K562 (cell line): ENCODE data around the gene CERS3. TPM values are rescaled to one million over a fixed set of nuclear protein-coding genes. Genes with fewer than 3 reads are reported as not detected.

Experiments used
- ATAC-seq: fragments of 200-7000 bp; cut with Tn5 transposase; 3 replicates; pipeline ENCODE4 v1.9.1; 2020; ENCODE audit warnings: moderate library complexity
- BruUV-seq: library from RNA; stranded (reverse); fragments of 400-500 nt; replicated peaks from 2 replicates; lab custom pipeline; 2021; lab: Mats Ljungman, UMichigan
- CTCF ChIA-PET: fragments of 300-600 bp; formaldehyde crosslinking; extraction: SDS; loops from one replicate; lab custom pipeline; 2021; ENCODE audit warnings: low intra/inter-chr PET ratio; lab: Yijun Ruan, JAX
- POLR2A ChIA-PET: fragments of 300-600, 350-650 bp; sonication (Branson Sonifier 250); formaldehyde crosslinking; extraction: SDS; loops from one replicate; lab custom pipeline; 2021; ENCODE audit warnings: antibody characterized with exemption, inconsistent platforms; lab: Yijun Ruan, JAX
- DNase-seq, 4 experiments: peaks; one replicate each; pipeline versions ENCODE4 v3.0.0 to v3.0.0-alpha.2; 2011 to 2018; ENCODE audit warnings: low spot score in 3 of 4, mixed read lengths in 3 of 4; ENCODE audit errors: extremely low read depth in 1 of 4
- FAIRE-seq: peaks from 2 replicates; lab custom pipeline; 2011; peaks lifted over from hg19 to GRCh38; lab: Jason Lieb, UNC
- H2AFZ ChIP-seq: 2 replicates; pipeline ENCODE4 v1.6.0; 2011; ENCODE audit warnings: low read depth, low read length, control low read depth, inconsistent platforms
- H3K27ac ChIP-seq: fragments of 200-600 bp; 3 replicates; pipeline ENCODE4 v1.8.0; 2011; ENCODE audit warnings: low read depth, mild to moderate bottlenecking, control low read depth, inconsistent platforms, low read length, moderate library complexity, mixed read lengths; ENCODE audit errors: extremely low read depth
- H3K27me3 ChIP-seq, 2 experiments: fragments of 300-600 bp in 1 of 2; 2 replicates in 1 of 2; 3 replicates in 1 of 2; pipeline versions ENCODE4 v1.6.0 to v1.8.0; 2011; ENCODE audit warnings: inconsistent platforms in 2 of 2, low read length in 2 of 2, mild to moderate bottlenecking in 1 of 2, mixed read lengths in 1 of 2, moderate library complexity in 1 of 2; ENCODE audit not compliant: control insufficient read depth in 2 of 2, insufficient read depth in 2 of 2
- H3K36me3 ChIP-seq: fragments of 300-600 bp; 3 replicates; pipeline ENCODE4 v1.8.0; 2011; ENCODE audit warnings: mild to moderate bottlenecking, low read length, inconsistent platforms; ENCODE audit not compliant: control insufficient read depth, insufficient read depth
- H3K4me1 ChIP-seq, 2 experiments: fragments of 200-600 bp in 1 of 2; replicated peaks in 1 of 2; 2 replicates in 1 of 2; 3 replicates in 1 of 2; pipeline versions ENCODE4 v1.5.1 to v1.8.0; 2011; ENCODE audit warnings: inconsistent platforms in 2 of 2, low read length in 2 of 2, mild to moderate bottlenecking in 1 of 2, mixed read lengths in 1 of 2, moderate library complexity in 1 of 2; ENCODE audit not compliant: control insufficient read depth in 2 of 2, insufficient read depth in 2 of 2
- H3K4me2 ChIP-seq: 2 replicates; pipeline ENCODE4 v1.6.1; 2011; ENCODE audit warnings: low read length, control low read depth, inconsistent platforms, mixed read lengths; ENCODE audit not compliant: insufficient read depth
- H3K4me3 ChIP-seq: fragments of 200-600 bp; sonication (generic), shearing (Covaris generic); 2 replicates; pipeline ENCODE4 v1.5.1; 2016; ENCODE audit warnings: control low read depth, inconsistent platforms
- H3K79me2 ChIP-seq: fragments of 200-600 bp; 3 replicates; pipeline ENCODE4 v1.8.0; 2011; ENCODE audit warnings: low read length, inconsistent platforms; ENCODE audit not compliant: control insufficient read depth, insufficient read depth
- H3K9ac ChIP-seq, 2 experiments: 2 replicates each; pipeline versions ENCODE4 v1.6.0 to v1.6.1; 2011; ENCODE audit warnings: low read depth in 2 of 2, low read length in 2 of 2, control low read depth in 1 of 2, inconsistent platforms in 1 of 2, mild to moderate bottlenecking in 1 of 2, mixed read lengths in 1 of 2; ENCODE audit not compliant: insufficient read depth in 1 of 2
- H3K9me1 ChIP-seq: one replicate; pipeline ENCODE4 v1.6.0; 2011; ENCODE audit warnings: inconsistent platforms, mild to moderate bottlenecking, low read length, moderate library complexity; ENCODE audit not compliant: control insufficient read depth, insufficient read depth
- H3K9me3 ChIP-seq: replicated peaks from 2 replicates; pipeline ENCODE4 v1.5.1; 2011; ENCODE audit warnings: low read depth, low read length, inconsistent platforms; ENCODE audit not compliant: control insufficient read depth, insufficient read depth
- H4K20me1 ChIP-seq: replicated peaks from 2 replicates; pipeline ENCODE4 v1.6.1; 2011; ENCODE audit warnings: low read length, inconsistent platforms, mixed read lengths; ENCODE audit not compliant: control insufficient read depth, insufficient read depth
- HMGN3 ChIP-seq: IDR thresholded peaks from 2 replicates; pipeline ENCODE4 v1.6.1; 2011; ENCODE audit warnings: borderline replicate concordance, low read depth, mild to moderate bottlenecking, mixed read lengths, low read length; ENCODE audit not compliant: insufficient read length; ENCODE audit errors: extremely low read depth
- IFI16 ChIP-seq: fragments of 250-450 bp; sonication (Bioruptor Pico); IDR thresholded peaks from 2 replicates; pipeline ENCODE4 v2.1.2; 2022; ENCODE audit warnings: mild to moderate bottlenecking, inconsistent platforms
- NCOA1 ChIP-seq: fragments of 450-650 bp; IDR thresholded peaks from 2 replicates; pipeline ENCODE4 v1.6.1; 2016; ENCODE audit warnings: low read depth
- RFX7 ChIP-seq: fragments of 250-450 bp; sonication (Bioruptor Pico); IDR thresholded peaks from 2 replicates; pipeline ENCODE4 v1.5.1; 2021; ENCODE audit warnings: mild to moderate bottlenecking
- SMAD4 ChIP-seq: fragments of 250-450 bp; sonication (Bioruptor Pico); conservative IDR thresholded peaks from 2 replicates; pipeline ENCODE4 v1.8.0; 2021; ENCODE audit warnings: inconsistent platforms, mild to moderate bottlenecking, moderate library complexity
- TCF15 ChIP-seq: fragments of 250-450 bp; sonication (Bioruptor Pico); IDR thresholded peaks from 2 replicates; pipeline ENCODE4 v1.8.0; 2022; ENCODE audit warnings: moderate library complexity, mild to moderate bottlenecking, inconsistent platforms
- THRB ChIP-seq: fragments of 450-650 bp; formaldehyde crosslinking; conservative IDR thresholded peaks from 2 replicates; pipeline ENCODE4 v1.4.0; 2022; ENCODE audit warnings: mild to moderate bottlenecking, missing genetic modification characterization
- U2AF1 ChIP-seq: fragments of 200-400 bp; formaldehyde crosslinking; optimal IDR thresholded peaks from 2 replicates; pipeline ENCODE3; 2017; ENCODE audit warnings: mild to moderate bottlenecking, low read depth, low read length, moderate library complexity
- ZFP91 ChIP-seq: sonication (generic); formaldehyde crosslinking; IDR thresholded peaks from 2 replicates; pipeline ENCODE4 v1.8.0; 2022; ENCODE audit warnings: mild to moderate bottlenecking, missing genetic modification reagents
- ZNF384 ChIP-seq: IDR thresholded peaks from 2 replicates; pipeline ENCODE4 v1.6.1; 2012; ENCODE audit warnings: low read depth, low read length, improper control_type of control experiment
- whole genome bisulfite sequencing: fragments of 100-300 bp; shearing (Covaris generic); methylation state at CpG from one replicate; pipeline ENCODE4 v1.1.6; 2016; ENCODE audit warnings: low coverage, mixed read lengths; ENCODE audit not compliant: insufficient coverage; ENCODE audit errors: missing lambda C conversion rate; 5-methylcytosine and 5-hydroxymethylcytosine counted together
- in situ Hi-C: fragments of 300-500 bp; cut with MboI; formaldehyde crosslinking; loops from 4 replicates; pipeline ENCODE4 v1.15.0; 2018; ENCODE audit warnings: inconsistent platforms, mixed read lengths
- intact Hi-C: fragments of 100-400 bp; cut with micrococcal nuclease; formaldehyde crosslinking; loops from 2 replicates; pipeline ENCODE4 v1.14.2; 2022
- polyA plus RNA-seq, 8 experiments: library from polyadenylated mRNA; depleted of rRNA in 4 of 8; stranded (reverse) in 5 of 8; unstranded in 3 of 8; fragments of >200 nt; fragmentation: Nextera tagmentation in 2 of 8; fragmentation: Illumina TruSeq in 1 of 8; extraction: Ambion mirVana in 2 of 8; extraction: Trizol in 1 of 8; gene quantifications; 2 replicates each; pipeline versions ENCODE4 v1.2.1 to v1.2.3, GENCODE V29; 2011 to 2014; ENCODE audit warnings: inconsistent platforms in 1 of 8, missing spikeins in 1 of 8
- total RNA-seq, 7 experiments: library from RNA; depleted of rRNA in 6 of 7; stranded (reverse); fragments of >200 nt in 6 of 7; fragmentation: Illumina TruSeq in 2 of 7; extraction: Trizol in 2 of 7; gene quantifications; 2 replicates each; pipeline versions ENCODE4 v1.2.1 to v1.2.3, GENCODE V29; 2011 to 2021; ENCODE audit warnings: low replicate concordance in 1 of 7

The CERS3 gene
- total and polyA plus RNA-seq, 9 of the 15 experiments (the other 6 are each of a cell fraction or from before 2014, with no cell fraction given) = not detected

DNA sequence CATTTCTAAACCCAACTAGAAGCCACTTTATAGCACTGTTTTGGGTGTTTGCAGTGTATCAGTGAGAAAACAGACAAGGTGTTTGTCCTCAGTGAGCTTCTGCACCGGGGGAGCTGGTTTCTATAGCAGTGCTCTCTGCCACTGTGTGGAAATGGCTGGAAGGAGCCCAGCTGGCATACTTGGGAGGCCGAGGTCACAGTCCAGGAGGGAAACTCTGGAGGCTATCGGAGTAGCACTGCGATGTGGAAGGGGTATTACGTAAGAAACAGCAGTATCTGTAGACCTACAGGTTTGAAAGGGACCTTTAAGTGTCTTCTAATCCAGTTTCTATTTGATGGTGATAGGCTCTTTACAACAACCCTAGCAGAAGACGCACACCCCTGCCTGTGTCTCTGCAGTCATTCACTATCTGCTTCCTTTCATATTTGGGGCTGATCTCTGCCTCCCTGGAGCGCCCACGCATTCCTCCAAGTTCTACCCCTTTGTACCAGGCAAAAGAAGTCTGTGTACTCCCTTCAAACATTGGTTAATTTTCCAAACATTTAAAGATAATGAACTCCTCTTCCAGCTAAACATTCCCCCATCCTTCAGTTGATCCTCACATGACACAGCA lies 99.5 kb downstream of the CERS3 start (continued):
- TF ChIP-seq IFI16 (CRISPR knock-in tag) (no peak), RFX7 (CRISPR knock-in tag) (no peak), HMGN3 (no peak), NCOA1 (no peak)

DNA sequence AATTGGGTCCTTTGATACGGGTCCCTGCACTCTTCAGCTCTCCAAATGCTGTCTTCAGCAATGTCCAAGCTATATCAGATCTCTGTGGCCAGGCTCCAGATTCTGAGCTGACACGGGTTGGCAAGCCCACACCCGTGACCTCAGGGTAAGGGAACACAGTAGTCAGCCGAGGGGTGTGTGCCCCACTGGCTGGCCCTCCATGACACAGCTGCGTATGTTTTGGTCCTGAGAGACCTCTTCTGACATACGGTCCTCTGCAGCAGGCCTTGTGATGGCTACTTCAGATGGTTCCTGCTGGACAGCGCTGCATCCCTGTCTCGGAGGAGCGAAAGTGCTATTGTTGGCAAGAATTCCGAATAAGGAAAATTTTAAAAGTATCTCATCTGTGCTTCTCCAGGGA lies 101.8 kb downstream of the CERS3 start:
- H3K4me2 ChIP-seq = no peak overlapping the region
- H3K4me1 ChIP-seq = no peaks in the 10 kb centered on the region
- BruUV-seq = no TSS peak
- H4K20me1 ChIP-seq = no peaks in the 10 kb centered on the region
- H3K27me3 ChIP-seq = no peaks in the 10 kb centered on the region; a peak in 1 of 5 replicates
- no peak overlapping the region for H2AFZ ChIP-seq
- no peaks in the 10 kb centered on the region for H3K36me3 ChIP-seq
- H3K9me1 ChIP-seq = no peaks in the 10 kb centered on the region
- ATAC-seq (no peak), DNase-seq (no peak), FAIRE-seq (no peak)
- ChIA-PET POLR2A (no interaction called here), CTCF (no interaction called here)
- no peaks in the 10 kb centered on the region for H3K79me2 ChIP-seq
- no peaks in the 10 kb centered on the region for H3K9me3 ChIP-seq
- in situ Hi-C loops (no loop called here), intact Hi-C loops (no loop called here)
- H3K27ac ChIP-seq = no peak overlapping the region
- no peak overlapping the region for H3K4me3 ChIP-seq
- no peak overlapping the region for H3K9ac ChIP-seq
- 1% methylated on average over 10 of the region's 10 CpGs for WGBS
- TF ChIP-seq TCF15 (CRISPR knock-in tag) (no peak), SMAD4 (CRISPR knock-in tag) (no peak), ZNF384 (no peak), U2AF1 (no peak), ZFP91 (CRISPR knock-in tag) (no peak), THRB (CRISPR knock-in tag) (no peak)
